Osteoblast (primary cell): ENCODE data around the gene AACS. TPM values are rescaled to one million over a fixed set of nuclear protein-coding genes. Genes with fewer than 3 reads are reported as not detected.

Experiments used
- DNase-seq: peaks from one replicate; pipeline ENCODE4 v3.0.0; 2011; ENCODE audit warnings: low spot score, mixed read lengths; ENCODE audit not compliant: insufficient read length; ENCODE audit errors: missing footprints
- H2AFZ ChIP-seq: 2 replicates; pipeline ENCODE4 v1.6.0; 2011; ENCODE audit warnings: mild to moderate bottlenecking, low read length
- H3K27ac ChIP-seq: 2 replicates; pipeline ENCODE4 v1.5.1; 2011; ENCODE audit warnings: mild to moderate bottlenecking, low read depth, low read length, moderate library complexity
- H3K27me3 ChIP-seq: 2 replicates; pipeline ENCODE4 v1.6.0; 2012; ENCODE audit warnings: mild to moderate bottlenecking, control low read depth, inconsistent platforms, low read length, moderate library complexity; ENCODE audit not compliant: insufficient read depth
- H3K36me3 ChIP-seq: 2 replicates; pipeline ENCODE4 v1.5.1; 2011; ENCODE audit warnings: mild to moderate bottlenecking, low read length, control low read depth, moderate library complexity; ENCODE audit not compliant: insufficient read depth
- H3K4me1 ChIP-seq: 2 replicates; pipeline ENCODE4 v1.5.1; 2011; ENCODE audit warnings: mild to moderate bottlenecking, low read length, control low read depth, moderate library complexity; ENCODE audit not compliant: insufficient read depth
- H3K4me2 ChIP-seq: 2 replicates; pipeline ENCODE4 v1.6.0; 2011; ENCODE audit warnings: mild to moderate bottlenecking, low read length; ENCODE audit not compliant: insufficient read depth
- H3K4me3 ChIP-seq: fragments of 200-600 bp; sonication (generic); 3 replicates; pipeline ENCODE4 v1.5.1; 2012; ENCODE audit warnings: mild to moderate bottlenecking, low read length, inconsistent platforms; ENCODE audit not compliant: insufficient read depth
- H3K79me2 ChIP-seq: 2 replicates; pipeline ENCODE4 v1.6.0; 2012; ENCODE audit warnings: mild to moderate bottlenecking, low read length, control low read depth, inconsistent platforms; ENCODE audit not compliant: insufficient read depth
- H3K9me3 ChIP-seq: 2 replicates; pipeline ENCODE4 v1.5.1; 2011; ENCODE audit warnings: low read depth, low read length, control low read depth
- H4K20me1 ChIP-seq: 2 replicates; pipeline ENCODE4 v1.6.0; 2012; ENCODE audit warnings: mild to moderate bottlenecking, low read length, control low read depth; ENCODE audit not compliant: insufficient read depth
- total RNA-seq: library from RNA; depleted of rRNA; stranded (reverse); fragments of >200 nt; gene quantifications from 2 replicates; pipeline ENCODE4 v1.2.3, GENCODE V29; 2012
- TF ChIP-seq, protein P1 (sequence below): IDR thresholded peaks from 2 replicates; pipeline ENCODE4 v1.5.1; 2011; ENCODE audit warnings: mild to moderate bottlenecking, low read depth, low read length, moderate library complexity; ENCODE audit errors: extremely low read depth

The AACS gene
- total RNA-seq, 1 donor = 26.4 TPM

DNA sequence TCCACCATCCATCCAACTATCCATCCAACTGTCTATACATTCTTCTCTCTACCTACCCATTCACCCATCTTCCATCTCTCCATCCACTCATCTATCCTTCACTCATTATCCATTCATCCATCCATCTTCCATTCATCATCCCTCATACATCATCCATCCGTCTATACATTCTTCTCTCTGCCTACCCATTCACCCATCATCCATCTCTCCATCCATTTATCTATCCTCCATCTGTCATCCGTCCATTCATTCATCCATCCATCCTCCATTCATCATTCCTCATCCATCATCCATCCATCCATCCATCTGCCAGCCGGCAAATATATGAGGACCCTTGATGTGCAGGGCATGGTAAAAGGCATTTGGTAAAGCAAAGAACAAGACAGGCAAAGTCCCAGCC lies 25.2 kb downstream of the AACS start:
- TF ChIP-seq, protein P1, sequence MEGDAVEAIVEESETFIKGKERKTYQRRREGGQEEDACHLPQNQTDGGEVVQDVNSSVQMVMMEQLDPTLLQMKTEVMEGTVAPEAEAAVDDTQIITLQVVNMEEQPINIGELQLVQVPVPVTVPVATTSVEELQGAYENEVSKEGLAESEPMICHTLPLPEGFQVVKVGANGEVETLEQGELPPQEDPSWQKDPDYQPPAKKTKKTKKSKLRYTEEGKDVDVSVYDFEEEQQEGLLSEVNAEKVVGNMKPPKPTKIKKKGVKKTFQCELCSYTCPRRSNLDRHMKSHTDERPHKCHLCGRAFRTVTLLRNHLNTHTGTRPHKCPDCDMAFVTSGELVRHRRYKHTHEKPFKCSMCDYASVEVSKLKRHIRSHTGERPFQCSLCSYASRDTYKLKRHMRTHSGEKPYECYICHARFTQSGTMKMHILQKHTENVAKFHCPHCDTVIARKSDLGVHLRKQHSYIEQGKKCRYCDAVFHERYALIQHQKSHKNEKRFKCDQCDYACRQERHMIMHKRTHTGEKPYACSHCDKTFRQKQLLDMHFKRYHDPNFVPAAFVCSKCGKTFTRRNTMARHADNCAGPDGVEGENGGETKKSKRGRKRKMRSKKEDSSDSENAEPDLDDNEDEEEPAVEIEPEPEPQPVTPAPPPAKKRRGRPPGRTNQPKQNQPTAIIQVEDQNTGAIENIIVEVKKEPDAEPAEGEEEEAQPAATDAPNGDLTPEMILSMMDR = no peak
- DNase-seq = no peak
- Histone ChIP-seq H3K4me2 (no peak overlapping the region), H3K27ac (no peak overlapping the region), H4K20me1 (peaks cover 9% of the 10 kb centered on the region), H3K27me3 (no peaks in the 10 kb centered on the region), H2AFZ (no peak overlapping the region), H3K4me3 (no peak overlapping the region), H3K79me2 (no peaks in the 10 kb centered on the region), H3K4me1 (no peaks in the 10 kb centered on the region), H3K9me3 (no peaks in the 10 kb centered on the region), H3K36me3 (peaks cover 15% of the 10 kb centered on the region)

DNA sequence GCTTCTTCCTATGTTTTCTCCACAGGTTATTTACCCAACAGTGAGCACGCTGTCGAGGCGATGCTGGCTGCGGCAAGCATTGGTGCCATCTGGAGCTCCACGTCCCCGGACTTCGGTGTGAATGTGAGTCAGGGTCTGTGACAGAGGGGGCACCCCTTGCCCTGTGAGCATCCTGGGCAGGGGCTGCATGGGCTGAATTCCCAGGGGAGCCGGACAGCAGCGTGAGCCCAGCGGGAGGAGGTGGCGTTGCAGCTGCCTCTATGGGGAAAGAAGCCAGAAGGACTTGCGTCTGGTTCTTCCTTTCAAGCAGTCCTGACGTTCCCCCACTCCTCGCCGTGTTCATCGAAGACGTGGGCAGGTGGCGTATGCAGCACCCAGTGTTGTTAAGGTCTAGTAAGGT lies 26.2 kb downstream of the AACS start:
- no peak overlapping the region for H2AFZ ChIP-seq
- DNase-seq = no peak
- H3K9me3 ChIP-seq = no peaks in the 10 kb centered on the region
- peaks cover 9% of the 10 kb centered on the region for H4K20me1 ChIP-seq
- no peaks in the 10 kb centered on the region for H3K27me3 ChIP-seq
- TF ChIP-seq, protein P1 = no peak
- peaks cover 7% of the 10 kb centered on the region for H3K36me3 ChIP-seq
- H3K4me2 ChIP-seq = no peak overlapping the region
- no peak overlapping the region for H3K4me3 ChIP-seq
- H3K4me1 ChIP-seq = no peaks in the 10 kb centered on the region
- no peaks in the 10 kb centered on the region for H3K79me2 ChIP-seq
- no peak overlapping the region for H3K27ac ChIP-seq

DNA sequence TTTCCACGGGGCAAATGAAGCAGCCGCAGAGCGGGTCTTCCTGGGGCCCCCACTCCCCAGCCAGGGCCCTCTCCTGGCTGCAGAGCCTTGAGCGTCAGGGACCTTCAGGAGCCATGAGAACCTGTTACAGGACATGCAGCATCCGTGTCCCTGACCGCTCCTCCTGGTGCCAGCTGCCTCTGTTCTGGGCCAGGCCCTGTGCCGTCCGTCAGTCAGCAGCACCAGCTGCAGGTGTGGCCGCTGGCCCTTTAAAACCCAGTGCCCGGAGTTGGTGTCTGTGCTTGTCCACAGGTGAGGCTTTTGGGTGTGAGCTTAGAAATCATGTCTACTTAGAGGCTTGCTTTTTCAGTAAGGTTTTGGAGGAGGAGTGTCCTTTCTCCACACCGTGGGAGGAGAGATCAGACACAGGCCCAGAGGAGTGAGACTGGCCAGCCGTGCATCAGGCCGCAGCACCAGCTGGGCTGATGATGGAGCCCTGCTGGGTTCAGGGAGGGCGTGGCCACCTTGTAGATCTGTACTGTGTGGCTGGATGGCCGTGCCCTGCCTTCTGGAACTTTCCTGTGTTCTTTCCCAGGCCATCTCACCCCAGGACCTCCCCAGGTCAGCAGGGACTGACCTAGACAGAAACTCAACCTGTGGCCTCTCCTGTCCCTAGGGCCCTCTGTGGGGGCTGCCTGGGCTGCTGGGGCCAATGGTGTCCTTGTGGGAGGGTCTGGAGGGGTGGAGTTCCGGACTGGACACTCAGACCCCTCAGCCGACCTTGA lies 27.1 kb downstream of the AACS start:
- Histone ChIP-seq H3K4me3 (no peak overlapping the region), H3K36me3 (peaks cover 5% of the 10 kb centered on the region), H3K27me3 (no peaks in the 10 kb centered on the region), H3K4me1 (no peaks in the 10 kb centered on the region), H2AFZ (no peak overlapping the region), H3K9me3 (no peaks in the 10 kb centered on the region), H3K79me2 (no peaks in the 10 kb centered on the region), H3K27ac (no peak overlapping the region), H4K20me1 (peaks cover 9% of the 10 kb centered on the region), H3K4me2 (no peak overlapping the region)
- TF ChIP-seq, protein P1 = no peak
- DNase-seq = peak; percentile 75

DNA sequence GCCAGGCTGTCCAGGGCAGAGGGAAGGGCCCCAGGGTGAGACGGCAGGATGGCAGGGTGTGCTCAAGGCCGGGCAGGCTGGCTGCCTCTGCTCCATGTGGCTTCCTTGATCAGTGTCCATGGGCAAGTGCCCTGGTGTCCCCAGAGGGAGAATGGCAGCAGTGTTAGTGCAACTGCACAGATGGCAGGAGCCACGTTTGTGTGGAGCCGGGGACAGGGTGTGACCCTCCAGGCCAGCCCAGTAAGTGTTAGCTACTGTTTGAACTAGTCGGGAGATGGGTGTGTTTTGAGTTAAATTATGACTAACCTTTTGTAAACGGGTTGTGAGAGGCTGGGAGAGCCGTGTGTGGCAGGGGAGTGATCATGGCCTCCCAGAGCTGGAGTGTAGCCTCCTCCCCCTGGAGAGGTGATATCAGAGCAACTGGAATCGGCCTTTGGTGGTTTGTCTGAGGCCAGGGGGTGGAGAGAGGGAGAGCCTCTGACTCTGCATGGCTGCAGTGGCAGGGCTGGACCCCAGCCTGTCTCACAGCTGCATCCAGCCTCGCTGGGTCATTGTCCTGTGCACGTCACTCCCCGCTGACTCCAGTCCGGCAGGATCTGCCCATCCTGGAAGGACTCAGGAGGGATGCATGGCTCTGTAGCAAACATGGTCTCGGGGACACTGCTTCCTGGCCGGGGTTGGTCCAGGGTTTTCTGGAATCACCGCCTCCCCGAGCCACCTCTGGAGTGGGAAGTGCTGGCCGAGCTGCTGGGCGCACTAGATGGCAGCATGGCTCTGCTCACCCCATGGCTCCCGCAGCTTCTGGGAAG lies 27.8 kb downstream of the AACS start:
- Histone ChIP-seq H3K79me2 (no peaks in the 10 kb centered on the region), H3K4me1 (no peaks in the 10 kb centered on the region), H3K4me3 (no peak overlapping the region), H3K27ac (no peak overlapping the region), H4K20me1 (peaks cover 9% of the 10 kb centered on the region), H2AFZ (no peak overlapping the region), H3K4me2 (no peak overlapping the region), H3K27me3 (no peaks in the 10 kb centered on the region), H3K9me3 (no peaks in the 10 kb centered on the region), H3K36me3 (peaks cover 5% of the 10 kb centered on the region)
- TF ChIP-seq, protein P1 = no peak
- DNase-seq = peak; percentile 95
